HG02759 (cell line): ENCODE results near the gene FBF1.

Source experiments
- ATAC-seq: cut with Tn5 transposase; IDR thresholded peaks from one replicate; pipeline ENCODE4 v1.9.1; 2021; ENCODE audit warnings: mild to moderate bottlenecking, moderate library complexity; ENCODE audit not compliant: unreplicated experiment

The FBF1 gene

GRCh38 chr17:75917917-75918445, 22.9 kb downstream of the FBF1 start:
- ATAC-seq = no peak

- no peak for ATAC-seq
These were observed 23.5 kb downstream of the FBF1 start for GRCh38 chr17:75917141-75917916.

GRCh38 chr17:75915268-75915667, 25.6 kb downstream of the FBF1 start:
- no peak for ATAC-seq

GRCh38 chr17:75914643-75915267, 26.1 kb downstream of the FBF1 start:
- no peak for ATAC-seq

- ATAC-seq = no peak
These were observed 27.2 kb downstream of the FBF1 start for GRCh38 chr17:75913537-75914210.

- ATAC-seq = no peak
These were observed 30.1 kb downstream of the FBF1 start for GRCh38 chr17:75910699-75911098.

- no peak for ATAC-seq
These were observed 31.0 kb downstream of the FBF1 start for GRCh38 chr17:75909812-75910274.

GRCh38 chr17:75909051-75909811, 31.6 kb downstream of the FBF1 start:
- ATAC-seq = no peak

GRCh38 chr17:75908201-75908600, 32.6 kb downstream of the FBF1 start:
- ATAC-seq = no peak

GRCh38 chr17:75906143-75906884, 34.5 kb downstream of the FBF1 start:
- no peak for ATAC-seq

GRCh38 chr17:75904749-75905521, 35.9 kb downstream of the FBF1 start, which contains the start of gene MRPL38:
Gene MRPL38 (minus strand): TSS chr17:75904884. CDS start chr17:75904875, 9 bp downstream.
- ATAC-seq = peak; percentile 97

- no peak for ATAC-seq
These were observed 38.4 kb downstream of the FBF1 start for GRCh38 chr17:75902406-75902805.

- no peak for ATAC-seq
These were observed 39.1 kb downstream of the FBF1 start for GRCh38 chr17:75901727-75902126.

GRCh38 chr17:75900691-75901533, 39.9 kb downstream of the FBF1 start:
- ATAC-seq = no peak

- no peak for ATAC-seq
These were observed 40.9 kb downstream of the FBF1 start for GRCh38 chr17:75899767-75900468.

GRCh38 chr17:75899353-75899752, 41.5 kb downstream of the FBF1 start:
- no peak for ATAC-seq

GRCh38 chr17:75898791-75899190, 42.1 kb downstream of the FBF1 start:
- no peak for ATAC-seq

- no peak for ATAC-seq
These were observed 42.8 kb downstream of the FBF1 start for GRCh38 chr17:75898065-75898464.
